SIG-M5 treated with dmso at 0.1 percent for 504 hours (cell line): ENCODE measurements around the gene STARD7.

Experiments used
- DNase-seq: peaks from one replicate; lab custom pipeline; 2025; ENCODE audit not compliant: unreplicated experiment; lab: John Stamatoyannopoulos, UW

STARD7 gene

GRCh38 chr2:96208143-96209010 is at the start of gene STARD7:
Gene STARD7 (minus strand): TSS chr2:96208827. CDS start chr2:96208434, 393 bp downstream.
- DNase-seq: peak; percentile 94

GRCh38 chr2:96257744-96258143 is 49.1 kb upstream of the STARD7 start:
- peak; percentile 69 for DNase-seq

- peak; percentile 63 for DNase-seq
These were observed 48.0 kb upstream of the STARD7 start for GRCh38 chr2:96256611-96257113.

GRCh38 chr2:96254571-96254970 is 45.9 kb upstream of the STARD7 start:
- DNase-seq: no peak

- no peak for DNase-seq
These were observed 44.4 kb upstream of the STARD7 start for GRCh38 chr2:96253006-96253405.

- DNase-seq: no peak
These were observed 43.9 kb upstream of the STARD7 start for GRCh38 chr2:96252526-96252925.

GRCh38 chr2:96251721-96252292 is 43.2 kb upstream of the STARD7 start:
- DNase-seq: no peak

- no peak for DNase-seq
These were observed 41.6 kb upstream of the STARD7 start for GRCh38 chr2:96250188-96250587.

- DNase-seq: no peak
These were observed 41.0 kb upstream of the STARD7 start for GRCh38 chr2:96249654-96250053.

- DNase-seq: no peak
These were observed 40.0 kb upstream of the STARD7 start for GRCh38 chr2:96248624-96249023.

GRCh38 chr2:96247896-96248295 is 39.3 kb upstream of the STARD7 start:
- no peak for DNase-seq

- no peak for DNase-seq
These were observed 38.4 kb upstream of the STARD7 start for GRCh38 chr2:96247009-96247408.

- DNase-seq: peak; percentile 89
These were observed 37.2 kb upstream of the STARD7 start for GRCh38 chr2:96245609-96246390.

- no peak for DNase-seq
These were observed 35.2 kb upstream of the STARD7 start for GRCh38 chr2:96243843-96244242.

GRCh38 chr2:96241900-96242611 is 33.4 kb upstream of the STARD7 start:
- peak; percentile 89 for DNase-seq

GRCh38 chr2:96241227-96241626 is 32.6 kb upstream of the STARD7 start:
- DNase-seq: no peak

GRCh38 chr2:96240341-96241038 is 31.9 kb upstream of the STARD7 start:
- no peak for DNase-seq

- DNase-seq: no peak
These were observed 31.2 kb upstream of the STARD7 start for GRCh38 chr2:96239745-96240264.

GRCh38 chr2:96239091-96239490 is 30.5 kb upstream of the STARD7 start:
- no peak for DNase-seq

GRCh38 chr2:96238266-96238665 is 29.6 kb upstream of the STARD7 start:
- DNase-seq: no peak
